SH-SY5Y (cell line): ENCODE data around the gene BMP3.

Source experiments
- GATA2 ChIP-seq: IDR thresholded peaks from 2 replicates; pipeline ENCODE4 v1.6.1; 2011; ENCODE audit warnings: mild to moderate bottlenecking, low read depth, low read length
- GATA3 ChIP-seq: IDR thresholded peaks from 2 replicates; pipeline ENCODE4 v1.6.1; 2011; ENCODE audit warnings: low read depth, mild to moderate bottlenecking, low read length, moderate library complexity

- TF ChIP-seq GATA3 (no peak), GATA2 (no peak)
Measured at GRCh38 chr4:81084029-81084428, 53.5 kb downstream of the BMP3 start.
